HEK293 (cell line): ENCODE results near the gene ENDOD1.

Source experiments
- CTCF ChIA-PET: fragments of 350-600 bp; formaldehyde crosslinking; extraction: SDS; loops from one replicate; lab custom pipeline; 2021; ENCODE audit warnings: antibody characterized with exemption; lab: Yijun Ruan, JAX
- POLR2A ChIA-PET: fragments of 300-600 bp; formaldehyde crosslinking; extraction: SDS; loops from one replicate; lab custom pipeline; 2020; ENCODE audit warnings: antibody characterized with exemption, inconsistent platforms; lab: Yijun Ruan, JAX
- H3K27ac ChIP-seq: fragments of 200-500 bp; sonication (Bioruptor generic); 2 replicates; pipeline ENCODE4 v1.5.1; 2014; ENCODE audit warnings: low read depth, low read length, control low read depth, inconsistent platforms; ENCODE audit errors: extremely low read depth
- H3K36me3 ChIP-seq, 2 experiments: fragments of 200-500 bp in 1 of 2; sonication (Bioruptor generic) in 1 of 2; 1 replicate in 1 of 2; 2 replicates in 1 of 2; pipeline ENCODE4 v1.5.1; 2014 to 2017; ENCODE audit warnings: inconsistent platforms in 2 of 2, low read length in 2 of 2; ENCODE audit not compliant: control insufficient read depth in 2 of 2, insufficient read depth in 1 of 2
- H3K4me1 ChIP-seq: fragments of 200-500 bp; sonication (Bioruptor generic); 2 replicates; pipeline ENCODE4 v1.5.1; 2014; ENCODE audit warnings: mild to moderate bottlenecking, low read length, inconsistent platforms; ENCODE audit not compliant: control insufficient read depth, insufficient read depth
- H3K4me3 ChIP-seq: 2 replicates; pipeline ENCODE4 v1.5.1; 2011; ENCODE audit warnings: low read depth, mild to moderate bottlenecking, control low read depth, low read length, moderate library complexity
- H3K9me3 ChIP-seq: fragments of 200-500 bp; sonication (Bioruptor generic); 2 replicates; pipeline ENCODE4 v1.5.1; 2014; ENCODE audit warnings: low read depth, low read length, inconsistent platforms; ENCODE audit not compliant: control insufficient read depth, insufficient read depth
- EGR2 ChIP-seq: fragments of 450-650 bp; formaldehyde crosslinking; IDR thresholded peaks from 2 replicates; pipeline ENCODE4 v1.5.1; 2016; ENCODE audit warnings: low read depth, missing biosample characterization, missing genetic modification characterization
- GLI2 ChIP-seq: fragments of 450-650 bp; formaldehyde crosslinking; IDR thresholded peaks from 2 replicates; pipeline ENCODE4; 2017; ENCODE audit warnings: missing biosample characterization, missing genetic modification characterization, low read depth, borderline replicate concordance
- KLF16 ChIP-seq: fragments of 450-650 bp; formaldehyde crosslinking; IDR thresholded peaks from 2 replicates; pipeline ENCODE4 v1.5.1; 2017; ENCODE audit warnings: missing biosample characterization, missing genetic modification characterization
- OSR2 ChIP-seq: fragments of 450-650 bp; formaldehyde crosslinking; IDR thresholded peaks from 2 replicates; pipeline ENCODE4 v1.5.1; 2016; ENCODE audit warnings: missing biosample characterization, missing genetic modification characterization
- PBX3 ChIP-seq: sonication (generic); formaldehyde crosslinking; IDR thresholded peaks from 2 replicates; pipeline ENCODE4 v1.8.1; 2022; ENCODE audit warnings: mild to moderate bottlenecking, moderate library complexity, missing genetic modification reagents
- PRDM10 ChIP-seq: fragments of 450-650 bp; formaldehyde crosslinking; IDR thresholded peaks from 2 replicates; pipeline ENCODE4 v1.5.1; 2016; ENCODE audit warnings: missing biosample characterization, missing genetic modification characterization
- SP7 ChIP-seq: fragments of 450-650 bp; formaldehyde crosslinking; IDR thresholded peaks from 2 replicates; pipeline ENCODE4 v1.5.1; 2016; ENCODE audit warnings: missing biosample characterization, missing genetic modification characterization
- ZBTB17 ChIP-seq: fragments of 450-650 bp; formaldehyde crosslinking; IDR thresholded peaks from 2 replicates; pipeline ENCODE4 v1.5.1; 2016; ENCODE audit warnings: missing biosample characterization, missing genetic modification characterization
- ZNF10 ChIP-seq: fragments of 450-650 bp; formaldehyde crosslinking; IDR thresholded peaks from 2 replicates; pipeline ENCODE4 v1.5.1; 2017; ENCODE audit warnings: missing biosample characterization, missing genetic modification characterization
- ZNF114 ChIP-seq: fragments of 450-650 bp; formaldehyde crosslinking; IDR thresholded peaks from 2 replicates; pipeline ENCODE4 v1.5.0; 2017; ENCODE audit warnings: missing biosample characterization, missing genetic modification characterization
- ZNF2 ChIP-seq: fragments of 450-650 bp; formaldehyde crosslinking; IDR thresholded peaks from 2 replicates; pipeline ENCODE4 v1.5.1; 2016; ENCODE audit warnings: missing biosample characterization, missing genetic modification characterization
- ZNF324 ChIP-seq: fragments of 450-650 bp; formaldehyde crosslinking; IDR thresholded peaks from 2 replicates; pipeline ENCODE4 v1.5.1; 2016; ENCODE audit warnings: missing biosample characterization, missing genetic modification characterization
- ZNF37A ChIP-seq: fragments of 450-650 bp; IDR thresholded peaks from 2 replicates; pipeline ENCODE4 v1.5.1; 2018; ENCODE audit warnings: missing biosample characterization, missing genetic modification characterization
- ZNF398 ChIP-seq: fragments of 450-650 bp; formaldehyde crosslinking; IDR thresholded peaks from 2 replicates; pipeline ENCODE4 v1.5.1; 2017; ENCODE audit warnings: missing biosample characterization, missing genetic modification characterization
- ZNF416 ChIP-seq: fragments of 450-650 bp; formaldehyde crosslinking; IDR thresholded peaks from 2 replicates; pipeline ENCODE4 v1.5.1; 2016; ENCODE audit warnings: missing biosample characterization, missing genetic modification characterization
- ZNF473 ChIP-seq: fragments of 450-650 bp; formaldehyde crosslinking; IDR thresholded peaks from 2 replicates; pipeline ENCODE4 v1.5.1; 2017; ENCODE audit warnings: missing biosample characterization, missing genetic modification characterization
- ZNF561 ChIP-seq: fragments of 450-650 bp; IDR thresholded peaks from 2 replicates; pipeline ENCODE4 v1.5.1; 2018; ENCODE audit warnings: missing biosample characterization, missing genetic modification characterization, borderline replicate concordance
- ZNF600 ChIP-seq: fragments of 450-650 bp; formaldehyde crosslinking; IDR thresholded peaks from 2 replicates; pipeline ENCODE4 v1.5.1; 2016; ENCODE audit warnings: missing biosample characterization, missing genetic modification characterization
- ZNF610 ChIP-seq: fragments of 450-650 bp; formaldehyde crosslinking; IDR thresholded peaks from 2 replicates; pipeline ENCODE4 v1.5.1; 2016; ENCODE audit warnings: missing biosample characterization, missing genetic modification characterization, borderline replicate concordance
- ZNF621 ChIP-seq: fragments of 450-650 bp; formaldehyde crosslinking; IDR thresholded peaks from 2 replicates; pipeline ENCODE4 v1.5.1; 2017; ENCODE audit warnings: missing biosample characterization, missing genetic modification characterization
- ZNF654 ChIP-seq: fragments of 450-650 bp; formaldehyde crosslinking; IDR thresholded peaks from 2 replicates; pipeline ENCODE4 v1.5.1; 2016; ENCODE audit warnings: low read depth, missing biosample characterization, missing genetic modification characterization
- ZNF660 ChIP-seq: fragments of 450-650 bp; IDR thresholded peaks from 2 replicates; pipeline ENCODE4 v1.5.1; 2018; ENCODE audit warnings: missing biosample characterization, mild to moderate bottlenecking, missing genetic modification characterization
- ZNF677 ChIP-seq: fragments of 450-650 bp; IDR thresholded peaks from 2 replicates; pipeline ENCODE4 v1.5.0; 2018; ENCODE audit warnings: missing biosample characterization, mild to moderate bottlenecking, missing genetic modification characterization, moderate library complexity
- ZNF701 ChIP-seq: fragments of 450-650 bp; formaldehyde crosslinking; IDR thresholded peaks from 2 replicates; pipeline ENCODE4 v1.5.1; 2016; ENCODE audit warnings: missing biosample characterization, missing genetic modification characterization
- ZNF785 ChIP-seq: fragments of 450-650 bp; formaldehyde crosslinking; IDR thresholded peaks from 2 replicates; pipeline ENCODE4 v1.5.1; 2016; ENCODE audit warnings: missing biosample characterization, missing genetic modification characterization
- ZNF792 ChIP-seq: fragments of 450-650 bp; formaldehyde crosslinking; IDR thresholded peaks from 2 replicates; pipeline ENCODE4 v1.5.1; 2016; ENCODE audit warnings: missing biosample characterization, missing genetic modification characterization
- ZNF837 ChIP-seq: fragments of 450-650 bp; formaldehyde crosslinking; IDR thresholded peaks from 2 replicates; pipeline ENCODE4 v1.5.1; 2016; ENCODE audit warnings: missing biosample characterization, missing genetic modification characterization
- ZSCAN16 ChIP-seq: fragments of 450-650 bp; formaldehyde crosslinking; IDR thresholded peaks from 2 replicates; pipeline ENCODE4 v1.5.1; 2016; ENCODE audit warnings: missing biosample characterization, missing genetic modification characterization
- TF ChIP-seq, protein P1 (sequence below): fragments of 450-650 bp; formaldehyde crosslinking; IDR thresholded peaks from 2 replicates; pipeline ENCODE4 v1.5.1; 2017; ENCODE audit warnings: missing biosample characterization, missing genetic modification characterization

ENDOD1 gene

DNA sequence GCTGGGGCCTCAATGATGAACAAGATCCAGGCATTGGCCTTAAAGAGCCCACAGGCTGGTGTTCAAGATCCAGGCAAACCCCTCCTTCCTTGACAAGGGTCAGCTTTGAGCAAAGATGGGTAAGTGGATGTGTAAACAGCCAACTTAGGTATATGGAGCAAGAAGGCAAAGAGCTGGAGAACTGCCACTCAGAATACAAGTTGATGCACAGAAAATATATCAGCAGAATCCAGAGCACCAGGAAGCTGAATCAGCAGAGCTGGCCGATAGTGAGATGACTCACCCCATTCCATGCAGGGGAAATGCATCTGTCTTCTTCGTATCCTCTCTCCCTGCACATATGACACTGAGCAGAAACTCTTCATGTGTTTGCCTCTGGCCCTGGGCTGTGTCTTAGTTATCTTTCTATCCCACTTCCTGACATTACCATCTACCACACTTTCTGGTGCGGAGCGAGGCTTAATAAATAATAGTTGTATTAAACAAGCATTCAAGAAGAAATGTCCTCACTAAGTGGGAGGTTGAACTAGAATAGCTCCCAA lies 57.8 kb downstream of the ENDOD1 start (continued):
- TF ChIP-seq, protein P1, sequence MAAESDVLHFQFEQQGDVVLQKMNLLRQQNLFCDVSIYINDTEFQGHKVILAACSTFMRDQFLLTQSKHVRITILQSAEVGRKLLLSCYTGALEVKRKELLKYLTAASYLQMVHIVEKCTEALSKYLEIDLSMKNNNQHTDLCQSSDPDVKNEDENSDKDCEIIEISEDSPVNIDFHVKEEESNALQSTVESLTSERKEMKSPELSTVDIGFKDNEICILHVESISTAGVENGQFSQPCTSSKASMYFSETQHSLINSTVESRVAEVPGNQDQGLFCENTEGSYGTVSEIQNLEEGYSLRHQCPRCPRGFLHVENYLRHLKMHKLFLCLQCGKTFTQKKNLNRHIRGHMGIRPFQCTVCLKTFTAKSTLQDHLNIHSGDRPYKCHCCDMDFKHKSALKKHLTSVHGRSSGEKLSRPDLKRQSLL (tag by site-specific recombination), result no peak
- TF ChIP-seq ZNF792 (tag by site-specific recombination) (0 out of 2 replicates have a peak, but pooled peaks have one; percentile 8), SP7 (tag by site-specific recombination) (peak; percentile 20; the same call in 1 of the 2 replicates), ZNF701 (tag by site-specific recombination) (no peak), ZNF837 (tag by site-specific recombination) (no peak), ZNF621 (no peak), PRDM10 (tag by site-specific recombination) (peak; percentile 24; the same call in 1 of the 2 replicates), ZNF37A (tag by site-specific recombination) (no peak), ZBTB17 (tag by site-specific recombination) (peak; percentile 88), ZSCAN16 (tag by site-specific recombination) (no peak), ZNF114 (tag by site-specific recombination) (no peak), ZNF600 (tag by site-specific recombination) (peak; percentile 69), ZNF416 (tag by site-specific recombination) (no peak), ZNF398 (no peak), ZNF660 (no peak), ZNF473 (tag by site-specific recombination) (no peak)

DNA sequence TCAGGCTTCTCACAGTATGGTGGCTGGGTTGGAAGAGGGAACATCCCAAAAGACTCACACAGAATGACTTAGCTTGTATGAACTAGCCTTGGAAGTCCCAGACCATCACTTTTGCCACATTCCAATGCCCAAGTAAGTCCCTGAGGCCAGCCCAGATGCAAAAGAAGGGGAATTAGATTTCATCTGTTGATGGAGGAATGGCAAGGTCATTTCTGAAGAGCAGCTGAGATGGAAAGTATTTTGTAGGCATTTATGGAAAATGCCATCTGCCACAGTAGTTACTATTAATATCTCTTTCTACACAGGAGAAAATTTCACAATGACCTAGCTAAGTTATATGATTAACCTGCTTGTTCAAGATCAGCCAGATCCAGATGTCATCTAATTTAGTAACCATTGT lies 58.8 kb downstream of the ENDOD1 start:
- H3K9me3 ChIP-seq, result no peaks in the 10 kb centered on the region
- ChIA-PET POLR2A (interaction anchor here (2.3 kb wide), 1 partner anchor 641 kb away, joined by 5 read pairs; the partner anchor contains the start of gene FAM76B), CTCF (interaction anchor here (1.5 to 3.3 kb wide), 3 partner anchors 40 to 525 kb away, joined by 4 to 36 read pairs (median 4); partner anchors contain the start of gene SRSF8)
- TF ChIP-seq ZNF785 (no peak), ZNF2 (tag by site-specific recombination) (no peak), ZNF654 (tag by site-specific recombination) (no peak), OSR2 (tag by site-specific recombination) (no peak), ZNF677 (tag by site-specific recombination) (no peak), GLI2 (tag by site-specific recombination) (no peak), ZNF10 (tag by site-specific recombination) (no peak), ZNF610 (tag by site-specific recombination) (no peak), ZNF561 (tag by site-specific recombination) (no peak), EGR2 (tag by site-specific recombination) (no peak), PBX3 (no peak), ZNF324 (tag by site-specific recombination) (no peak), ZNF473 (tag by site-specific recombination) (no peak), KLF16 (tag by site-specific recombination) (no peak)
- TF ChIP-seq, protein P1 (tag by site-specific recombination), result no peak

More for the DNA sequence above, 58.8 kb downstream of the ENDOD1 start:
- Histone ChIP-seq H3K4me3 (no peak overlapping the region), H3K27ac (no peak overlapping the region), H3K4me1 (no peaks in the 10 kb centered on the region; the same call in none of the 2 replicates), H3K36me3 (no peaks in the 10 kb centered on the region)
